Right atrium auricular region (tissue), 2 donors: Measurements from ENCODE around the gene TDRD7. TPM values are rescaled to one million over a fixed set of nuclear protein-coding genes. Genes with fewer than 3 reads are reported as not detected.
"Not testable (repeated sequence)": the region's sequence is repeated elsewhere in the genome, so short reads cannot be mapped to it uniquely, and the experiment has no call there.

Source experiments
- DNase-seq: peaks from one replicate; pipeline ENCODE4 v3.0.0-alpha.2; 2019; ENCODE audit warnings: low spot score
- H3K27ac ChIP-seq, 2 donors: fragments of 200-600 bp; sonication (generic); 1 replicate in 1 of 2; 2 replicates in 1 of 2; pipeline ENCODE4 v1.5.1; 2016 to 2019
- H3K27me3 ChIP-seq, 2 donors: fragments of 200-600 bp; sonication (generic); one replicate each; pipeline versions ENCODE4 v1.5.1 to v1.6.0; 2017 to 2019
- H3K36me3 ChIP-seq: fragments of 200-600 bp; sonication (generic); one replicate; pipeline ENCODE4 v1.5.1; 2016
- H3K4me1 ChIP-seq, 2 donors: fragments of 200-600 bp; sonication (generic); one replicate each; pipeline versions ENCODE4 v1.5.1 to v1.6.0; 2017 to 2019
- H3K4me3 ChIP-seq, 2 donors: fragments of 200-600 bp; sonication (generic); 1 replicate in 1 of 2; 2 replicates in 1 of 2; pipeline ENCODE4 v1.5.1; 2017 to 2019; ENCODE audit warnings: mild to moderate bottlenecking in 1 of 2, moderate library complexity in 1 of 2
- H3K9me3 ChIP-seq, 2 donors: fragments of 200-600 bp; sonication (generic); one replicate each; pipeline ENCODE4 v1.5.1; 2019
- total RNA-seq, 2 donors: library from RNA; depleted of rRNA; stranded (reverse); fragments of >200 nt; gene quantifications; one replicate each; pipeline ENCODE4 v1.1.0, GENCODE V29; 2016
- TF ChIP-seq, protein P1 (sequence below), 2 donors: fragments of 200-600 bp; sonication (generic); IDR thresholded peaks; one replicate each; pipeline ENCODE4 v1.5.1; 2019; ENCODE audit warnings: antibody characterized with exemption in 2 of 2

TDRD7 gene
- total RNA-seq, 2 donors from 2014 or later, result 6.5 to 7.2 TPM

DNA sequence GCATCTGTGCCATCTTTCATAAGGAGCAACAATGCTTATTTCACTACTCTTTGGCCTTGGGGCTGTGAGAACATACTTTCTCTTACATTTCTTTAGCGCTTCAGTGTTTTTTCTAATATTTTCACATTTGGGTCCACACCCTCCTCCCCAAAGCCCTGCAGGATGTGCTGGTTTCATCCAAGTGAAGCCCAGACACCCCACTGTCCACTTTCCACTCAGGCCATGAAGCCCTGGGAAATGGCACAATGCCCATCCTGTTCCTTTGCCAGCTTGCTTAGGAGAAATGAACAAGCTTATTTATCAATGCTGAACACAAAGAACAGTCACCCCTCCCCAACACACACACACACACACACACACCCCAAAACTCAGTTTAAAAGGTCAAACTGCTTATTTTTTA lies 72.2 kb downstream of the TDRD7 start:
- H3K4me1 ChIP-seq, result peaks cover 0 to 3% of the 10 kb centered on the region in 2 donors
- no peak for DNase-seq
- peaks cover 26% of the 10 kb centered on the region for H3K36me3 ChIP-seq
- TF ChIP-seq, protein P1, sequence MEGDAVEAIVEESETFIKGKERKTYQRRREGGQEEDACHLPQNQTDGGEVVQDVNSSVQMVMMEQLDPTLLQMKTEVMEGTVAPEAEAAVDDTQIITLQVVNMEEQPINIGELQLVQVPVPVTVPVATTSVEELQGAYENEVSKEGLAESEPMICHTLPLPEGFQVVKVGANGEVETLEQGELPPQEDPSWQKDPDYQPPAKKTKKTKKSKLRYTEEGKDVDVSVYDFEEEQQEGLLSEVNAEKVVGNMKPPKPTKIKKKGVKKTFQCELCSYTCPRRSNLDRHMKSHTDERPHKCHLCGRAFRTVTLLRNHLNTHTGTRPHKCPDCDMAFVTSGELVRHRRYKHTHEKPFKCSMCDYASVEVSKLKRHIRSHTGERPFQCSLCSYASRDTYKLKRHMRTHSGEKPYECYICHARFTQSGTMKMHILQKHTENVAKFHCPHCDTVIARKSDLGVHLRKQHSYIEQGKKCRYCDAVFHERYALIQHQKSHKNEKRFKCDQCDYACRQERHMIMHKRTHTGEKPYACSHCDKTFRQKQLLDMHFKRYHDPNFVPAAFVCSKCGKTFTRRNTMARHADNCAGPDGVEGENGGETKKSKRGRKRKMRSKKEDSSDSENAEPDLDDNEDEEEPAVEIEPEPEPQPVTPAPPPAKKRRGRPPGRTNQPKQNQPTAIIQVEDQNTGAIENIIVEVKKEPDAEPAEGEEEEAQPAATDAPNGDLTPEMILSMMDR (IDR thresholded peaks at IDR 0.05), result no peak
- H3K9me3 ChIP-seq, result peaks cover 0 to 8% of the 10 kb centered on the region in 2 donors
- H3K27ac ChIP-seq, result no peak overlapping the region
- H3K27me3 ChIP-seq, result no peaks in the 10 kb centered on the region
- no peak overlapping the region for H3K4me3 ChIP-seq

- no peak overlapping the region for H3K27ac ChIP-seq
- TF ChIP-seq, protein P1 (IDR thresholded peaks at IDR 0.05), result peak in 1 of 2 donors; percentile 31
These were observed 75.2 kb downstream of the TDRD7 start for GRCh38 chr9:97487107-97487506.

GRCh38 chr9:97487861-97488260 lies 76.0 kb downstream of the TDRD7 start:
- TF ChIP-seq, protein P1 (IDR thresholded peaks at IDR 0.05), result no peak
- Histone ChIP-seq H3K4me1 (no peaks in the 10 kb centered on the region), H3K4me3 (no peak overlapping the region), H3K9me3 (peaks cover 0 to under 1% of the 10 kb centered on the region in 2 donors), H3K27me3 (no peaks in the 10 kb centered on the region), H3K27ac (no peak overlapping the region), H3K36me3 (peaks cover 17% of the 10 kb centered on the region)
- DNase-seq, result no peak

More at GRCh38 chr9:97487107-97487506, 75.2 kb downstream of the TDRD7 start:
- Histone ChIP-seq H3K9me3 (peaks cover 0 to 8% of the 10 kb centered on the region in 2 donors), H3K27me3 (no peaks in the 10 kb centered on the region), H3K36me3 (peaks cover 25% of the 10 kb centered on the region), H3K4me3 (no peak overlapping the region), H3K4me1 (no peaks in the 10 kb centered on the region)
- DNase-seq, result no peak

GRCh38 chr9:97491216-97491999 lies 79.5 kb downstream of the TDRD7 start:
- Histone ChIP-seq H3K36me3 (peaks cover 10% of the 10 kb centered on the region), H3K27ac (no peak overlapping the region), H3K4me1 (no peaks in the 10 kb centered on the region)

DNA sequence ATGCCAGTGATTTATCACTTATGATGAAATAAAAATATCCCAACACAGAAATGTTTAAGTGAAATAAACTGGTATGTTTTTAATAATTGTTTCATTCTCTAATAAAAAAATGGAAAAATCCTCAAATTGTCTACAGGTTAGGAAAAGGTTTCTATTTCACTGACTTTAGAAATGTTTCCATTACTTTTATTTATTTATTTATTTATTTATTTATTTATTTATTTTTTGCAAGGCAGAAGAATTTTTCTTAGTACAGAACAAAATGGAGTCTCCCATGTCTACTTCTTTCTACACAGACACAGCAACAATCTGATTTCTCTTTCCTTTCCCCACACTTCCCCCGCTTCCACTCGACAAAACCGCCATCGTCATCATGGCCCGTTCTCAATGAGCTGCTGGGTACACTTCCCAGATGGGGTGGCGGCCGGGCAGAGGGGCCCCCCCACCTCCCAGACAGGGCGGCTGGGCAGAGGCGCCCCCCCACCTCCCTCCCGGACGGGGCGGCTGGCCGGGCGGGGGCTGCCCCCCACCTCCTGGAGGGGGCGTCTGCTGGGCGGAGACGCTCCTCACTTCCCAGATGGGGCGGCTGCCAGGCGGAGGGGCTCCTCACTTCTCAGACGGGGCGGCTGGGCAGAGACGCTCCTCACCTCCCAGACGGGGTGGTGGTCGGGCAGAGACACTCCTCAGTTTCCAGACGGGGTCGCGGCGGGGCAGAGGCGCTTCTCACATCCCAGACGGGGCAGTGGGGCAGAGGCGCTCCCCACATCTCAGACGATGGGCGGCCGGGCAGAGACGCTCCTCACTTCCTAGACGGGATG lies 85.9 kb downstream of the TDRD7 start:
- not testable (repeated sequence) for DNase-seq, H3K36me3 ChIP-seq, H3K9me3 ChIP-seq, H3K4me3 ChIP-seq, H3K27ac ChIP-seq, H3K27me3 ChIP-seq
- H3K4me1 ChIP-seq, result peaks cover 0 to 13% of the 10 kb centered on the region in 2 donors

More at GRCh38 chr9:97491216-97491999, 79.5 kb downstream of the TDRD7 start:
- TF ChIP-seq, protein P1 (IDR thresholded peaks at IDR 0.05), result no peak
- H3K4me3 ChIP-seq, result no peak overlapping the region
- H3K27me3 ChIP-seq, result no peaks in the 10 kb centered on the region
- H3K9me3 ChIP-seq, result no peaks in the 10 kb centered on the region
- DNase-seq, result no peak

GRCh38 chr9:97498846-97499245 lies 87.0 kb downstream of the TDRD7 start:
- not testable (repeated sequence) for H3K36me3 ChIP-seq, H3K27me3 ChIP-seq, H3K4me3 ChIP-seq, DNase-seq, H3K9me3 ChIP-seq, H3K27ac ChIP-seq
- H3K4me1 ChIP-seq, result peaks cover 0 to 24% of the 10 kb centered on the region in 2 donors
